Activated T-helper 1 cell treated with Interleukin-2 at 50 U/mL for 16 hours (primary cell): Measurements from ENCODE around the gene RRBP1.

Experiments used
- DNase-seq: peaks from one replicate; pipeline ENCODE4 v3.0.0-alpha.2; 2020; ENCODE audit warnings: low read depth

The RRBP1 gene

GRCh38 chr20:17683218-17684076, 1.4 kb upstream of the RRBP1 start:
- no peak for DNase-seq

GRCh38 chr20:17682889-17683198, 802 bp upstream of the RRBP1 start:
- no peak for DNase-seq

- DNase-seq, result no peak
Measured at GRCh38 chr20:17681726-17682102, 328 bp downstream of the RRBP1 start.

GRCh38 chr20:17680836-17681725, 961 bp downstream of the RRBP1 start:
- peak; percentile 69 for DNase-seq

GRCh38 chr20:17679941-17680835, 1.9 kb downstream of the RRBP1 start:
- no peak for DNase-seq

- DNase-seq, result no peak
Measured at GRCh38 chr20:17678886-17679285, 3.2 kb downstream of the RRBP1 start.

- no peak for DNase-seq
Measured at GRCh38 chr20:17678295-17678694, 3.7 kb downstream of the RRBP1 start.

- no peak for DNase-seq
Measured at GRCh38 chr20:17676942-17677341, 5.1 kb downstream of the RRBP1 start.

GRCh38 chr20:17676378-17676759, 5.7 kb downstream of the RRBP1 start:
- DNase-seq, result no peak

- no peak for DNase-seq
Measured at GRCh38 chr20:17675519-17676377, 6.3 kb downstream of the RRBP1 start.

- DNase-seq, result no peak
Measured at GRCh38 chr20:17674722-17675518, 7.1 kb downstream of the RRBP1 start.

GRCh38 chr20:17673084-17673483, 9.0 kb downstream of the RRBP1 start:
- DNase-seq, result no peak

- DNase-seq, result no peak
Measured at GRCh38 chr20:17671565-17671964, 10.5 kb downstream of the RRBP1 start.

- DNase-seq, result no peak
Measured at GRCh38 chr20:17671011-17671410, 11.0 kb downstream of the RRBP1 start.

- DNase-seq, result no peak
Measured at GRCh38 chr20:17669306-17669931, 12.6 kb downstream of the RRBP1 start.

GRCh38 chr20:17668432-17668831, 13.6 kb downstream of the RRBP1 start:
- DNase-seq, result no peak

GRCh38 chr20:17667445-17667844, 14.6 kb downstream of the RRBP1 start:
- DNase-seq, result no peak

GRCh38 chr20:17666481-17666880, 15.6 kb downstream of the RRBP1 start:
- no peak for DNase-seq

GRCh38 chr20:17665756-17666155, 16.3 kb downstream of the RRBP1 start:
- no peak for DNase-seq

- no peak for DNase-seq
Measured at GRCh38 chr20:17664025-17664633, 17.9 kb downstream of the RRBP1 start.
